Hepatocyte (in vitro differentiated cells): ENCODE results near the gene DAB1.

Experiments used
- EZH2 ChIP-seq: fragments of 200-600 bp; sonication (generic); IDR thresholded peaks from 2 replicates; pipeline ENCODE4 v1.6.1; 2016; ENCODE audit warnings: antibody characterized with exemption, mild to moderate bottlenecking, borderline replicate concordance
- TF ChIP-seq, protein P1 (sequence below): fragments of 200-600 bp; sonication (generic); IDR thresholded peaks from 2 replicates; pipeline ENCODE4 v1.5.1; 2016; ENCODE audit warnings: antibody characterized with exemption, mild to moderate bottlenecking; ENCODE audit not compliant: poor library complexity

DNA sequence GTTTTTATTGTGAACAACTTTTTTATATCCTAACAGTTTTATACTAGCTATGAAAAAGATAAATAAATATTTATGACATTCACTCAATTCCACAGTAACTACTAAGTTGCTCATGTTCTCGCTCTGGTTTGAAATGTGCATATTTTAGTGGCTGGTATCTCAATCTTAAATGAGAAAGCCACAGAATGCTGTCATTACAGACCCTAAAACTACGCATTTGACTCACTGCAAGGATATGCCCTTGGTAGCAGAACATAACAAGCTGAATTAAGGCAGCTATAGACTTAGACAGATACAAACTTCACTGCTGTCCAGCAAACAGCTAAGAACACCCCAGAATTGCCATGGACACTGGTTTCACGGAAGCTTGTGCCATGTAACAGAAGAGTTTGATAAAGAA lies 19.0 kb downstream of the DAB1 start:
- TF ChIP-seq, protein P1, sequence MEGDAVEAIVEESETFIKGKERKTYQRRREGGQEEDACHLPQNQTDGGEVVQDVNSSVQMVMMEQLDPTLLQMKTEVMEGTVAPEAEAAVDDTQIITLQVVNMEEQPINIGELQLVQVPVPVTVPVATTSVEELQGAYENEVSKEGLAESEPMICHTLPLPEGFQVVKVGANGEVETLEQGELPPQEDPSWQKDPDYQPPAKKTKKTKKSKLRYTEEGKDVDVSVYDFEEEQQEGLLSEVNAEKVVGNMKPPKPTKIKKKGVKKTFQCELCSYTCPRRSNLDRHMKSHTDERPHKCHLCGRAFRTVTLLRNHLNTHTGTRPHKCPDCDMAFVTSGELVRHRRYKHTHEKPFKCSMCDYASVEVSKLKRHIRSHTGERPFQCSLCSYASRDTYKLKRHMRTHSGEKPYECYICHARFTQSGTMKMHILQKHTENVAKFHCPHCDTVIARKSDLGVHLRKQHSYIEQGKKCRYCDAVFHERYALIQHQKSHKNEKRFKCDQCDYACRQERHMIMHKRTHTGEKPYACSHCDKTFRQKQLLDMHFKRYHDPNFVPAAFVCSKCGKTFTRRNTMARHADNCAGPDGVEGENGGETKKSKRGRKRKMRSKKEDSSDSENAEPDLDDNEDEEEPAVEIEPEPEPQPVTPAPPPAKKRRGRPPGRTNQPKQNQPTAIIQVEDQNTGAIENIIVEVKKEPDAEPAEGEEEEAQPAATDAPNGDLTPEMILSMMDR, result no peak
- TF ChIP-seq EZH2, result no peak
